Peyer's patch (tissue), 4 donors: ENCODE measurements around the gene ETV5. TPM values are rescaled to one million over a fixed set of nuclear protein-coding genes. Genes with fewer than 3 reads are reported as not detected.

ENCODE experiments used
- DNase-seq, 3 donors: peaks; one replicate each; pipeline ENCODE4 v3.0.0-alpha.2; 2017 to 2019
- H3K27ac ChIP-seq, 4 donors: fragments of 200-600 bp; sonication (generic); one replicate each; pipeline ENCODE4 v1.5.1; 2016 to 2019
- H3K27me3 ChIP-seq, 2 donors: fragments of 200-600 bp; sonication (generic); one replicate each; pipeline ENCODE4 v1.5.1; 2019
- H3K36me3 ChIP-seq, 3 donors: fragments of 200-600 bp; sonication (generic); one replicate each; pipeline ENCODE4 v1.5.1; 2016 to 2019
- H3K4me1 ChIP-seq, 4 donors: fragments of 200-600 bp; sonication (generic); one replicate each; pipeline ENCODE4 v1.5.1; 2016 to 2019
- H3K4me3 ChIP-seq, 4 donors: fragments of 200-600 bp; sonication (generic); 1 replicate in 3 of 4; 2 replicates in 1 of 4; pipeline ENCODE4 v1.5.1; 2016 to 2019; ENCODE audit warnings: mild to moderate bottlenecking in 1 of 4
- H3K9me3 ChIP-seq, 4 donors: fragments of 200-600 bp; sonication (generic); one replicate each; pipeline ENCODE4 v1.5.1; 2016 to 2019; ENCODE audit warnings: mild to moderate bottlenecking in 1 of 4
- CTCF ChIP-seq, 6 experiments: fragments of 450-650 bp in 4 of 6; fragments of 200-600 bp in 2 of 6; sonication (generic) in 1 of 6; IDR thresholded peaks; one replicate each; pipeline ENCODE4 v1.5.1; 2017 to 2019; ENCODE audit warnings: antibody characterized with exemption in 6 of 6, mild to moderate bottlenecking in 3 of 6, moderate library complexity in 1 of 6
- POLR2A ChIP-seq, 2 donors: fragments of 450-650 bp; IDR thresholded peaks; one replicate each; pipeline ENCODE4 v1.5.1; 2017; ENCODE audit warnings: antibody characterized with exemption in 2 of 2, mild to moderate bottlenecking in 2 of 2, moderate library complexity in 2 of 2
- total RNA-seq, 4 donors: library from RNA; depleted of rRNA; stranded (reverse); fragments of >200 nt; gene quantifications; one replicate each; pipeline ENCODE4 v1.1.0, GENCODE V29; 2016

Gene ETV5
- total RNA-seq, 4 donors from 2014 or later, result 4.1 to 5.3 (median 4.8) TPM

- TF ChIP-seq CTCF (IDR thresholded peaks at IDR 0.05) (no peak), POLR2A (IDR thresholded peaks at IDR 0.05) (no peak)
- no peaks in the 10 kb centered on the region for H3K4me1 ChIP-seq
- H3K27ac ChIP-seq, result no peak overlapping the region
- H3K9me3 ChIP-seq, result no peaks in the 10 kb centered on the region
- H3K36me3 ChIP-seq, result no peaks in the 10 kb centered on the region
- no peaks in the 10 kb centered on the region for H3K27me3 ChIP-seq
- H3K4me3 ChIP-seq, result no peak overlapping the region
- DNase-seq, result no peak
These were observed 20.3 kb upstream of the ETV5 start for GRCh38 chr3:186129206-186129605.

- TF ChIP-seq CTCF (IDR thresholded peaks at IDR 0.05), result no peak
- TF ChIP-seq POLR2A (IDR thresholded peaks at IDR 0.05), result no peak
- no peak for DNase-seq
- Histone ChIP-seq H3K9me3 (no peaks in the 10 kb centered on the region), H3K36me3 (no peaks in the 10 kb centered on the region), H3K4me1 (no peaks in the 10 kb centered on the region), H3K4me3 (no peak overlapping the region), H3K27me3 (no peaks in the 10 kb centered on the region), H3K27ac (no peak overlapping the region)
These were observed 19.3 kb upstream of the ETV5 start for GRCh38 chr3:186128158-186128557.

- Histone ChIP-seq H3K27ac (no peak overlapping the region), H3K4me3 (no peak overlapping the region), H3K9me3 (no peaks in the 10 kb centered on the region), H3K4me1 (no peaks in the 10 kb centered on the region), H3K27me3 (no peaks in the 10 kb centered on the region), H3K36me3 (no peaks in the 10 kb centered on the region)
- no peak for TF ChIP-seq POLR2A (IDR thresholded peaks at IDR 0.05)
- no peak for TF ChIP-seq CTCF (IDR thresholded peaks at IDR 0.05)
- DNase-seq, result no peak
These were observed 18.6 kb upstream of the ETV5 start for GRCh38 chr3:186127463-186127862.

GRCh38 chr3:186125118-186125517, 16.2 kb upstream of the ETV5 start:
- no peaks in the 10 kb centered on the region for H3K27me3 ChIP-seq
- no peak for DNase-seq
- H3K9me3 ChIP-seq, result no peaks in the 10 kb centered on the region
- no peak overlapping the region for H3K27ac ChIP-seq
- no peak overlapping the region for H3K4me3 ChIP-seq
- no peaks in the 10 kb centered on the region for H3K36me3 ChIP-seq
- H3K4me1 ChIP-seq, result no peaks in the 10 kb centered on the region
- TF ChIP-seq CTCF (IDR thresholded peaks at IDR 0.05), result no peak
- TF ChIP-seq POLR2A (IDR thresholded peaks at IDR 0.05), result no peak

DNA sequence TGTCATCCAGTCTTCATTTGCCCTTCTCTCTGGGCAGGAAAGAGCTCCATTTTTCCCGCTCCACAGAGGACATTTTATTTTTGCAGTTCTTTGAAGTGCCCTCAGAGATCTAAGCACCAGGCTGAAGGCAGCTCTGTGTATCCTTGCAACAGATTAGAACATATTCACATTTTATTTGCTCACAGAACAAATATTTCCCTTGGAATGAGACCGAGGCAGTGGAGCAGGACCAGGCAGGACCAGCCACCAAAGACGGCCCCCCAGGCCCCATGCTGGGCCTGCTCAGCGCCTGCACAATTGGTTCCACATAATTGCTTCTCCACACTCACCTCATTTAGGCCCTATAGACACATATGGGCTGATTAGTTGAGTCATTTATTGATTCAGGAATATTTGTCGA, 15.7 kb upstream of the ETV5 start:
- no peaks in the 10 kb centered on the region for H3K36me3 ChIP-seq
- no peak for TF ChIP-seq POLR2A (IDR thresholded peaks at IDR 0.05)
- TF ChIP-seq CTCF (IDR thresholded peaks at IDR 0.05), result no peak

GRCh38 chr3:186123012-186123411, 14.1 kb upstream of the ETV5 start:
- no peak overlapping the region for H3K27ac ChIP-seq
- H3K4me1 ChIP-seq, result no peaks in the 10 kb centered on the region
- no peak for DNase-seq
- no peaks in the 10 kb centered on the region for H3K9me3 ChIP-seq
- no peaks in the 10 kb centered on the region for H3K36me3 ChIP-seq
- no peak for TF ChIP-seq POLR2A (IDR thresholded peaks at IDR 0.05)
- TF ChIP-seq CTCF (IDR thresholded peaks at IDR 0.05), result no peak
- H3K4me3 ChIP-seq, result no peak overlapping the region
- H3K27me3 ChIP-seq, result no peaks in the 10 kb centered on the region

More for the DNA sequence above, 15.7 kb upstream of the ETV5 start:
- Histone ChIP-seq H3K9me3 (no peaks in the 10 kb centered on the region), H3K27me3 (no peaks in the 10 kb centered on the region), H3K4me3 (no peak overlapping the region), H3K27ac (no peak overlapping the region), H3K4me1 (no peaks in the 10 kb centered on the region)
- DNase-seq, result no peak
